Lower lobe of right lung (tissue), 2 donors: ENCODE results near the gene KRT2. TPM values are rescaled to one million over a fixed set of nuclear protein-coding genes. Genes with fewer than 3 reads are reported as not detected.

Source experiments
- ATAC-seq, 2 donors: fragments of 200-7000 bp; cut with Tn5 transposase; one replicate each; pipeline ENCODE4 v1.9.1; 2020 to 2022; ENCODE audit warnings: mild to moderate bottlenecking in 2 of 2, moderate library complexity in 2 of 2
- DNase-seq: peaks from one replicate; pipeline ENCODE4 v3.0.0-alpha.2; 2020
- H3K27ac ChIP-seq: fragments of 200-600 bp; one replicate; pipeline ENCODE4 v1.8.0; 2022
- H3K27me3 ChIP-seq: fragments of 200-600 bp; one replicate; pipeline ENCODE4 v1.8.0; 2022; ENCODE audit warnings: low read depth
- H3K36me3 ChIP-seq: fragments of 200-600 bp; one replicate; pipeline ENCODE4 v1.8.0; 2022; ENCODE audit warnings: mild to moderate bottlenecking
- H3K4me1 ChIP-seq: fragments of 200-600 bp; one replicate; pipeline ENCODE4 v1.8.0; 2022
- H3K4me3 ChIP-seq: fragments of 200-600 bp; one replicate; pipeline ENCODE4 v1.8.0; 2022; ENCODE audit warnings: mild to moderate bottlenecking
- H3K9me3 ChIP-seq: fragments of 200-600 bp; one replicate; pipeline ENCODE4 v1.8.0; 2022
- CTCF ChIP-seq: fragments of 200-600 bp; IDR thresholded peaks from one replicate; pipeline ENCODE4 v1.8.0; 2022; ENCODE audit warnings: antibody characterized with exemption, mild to moderate bottlenecking
- intact Hi-C: fragments of 100-400 bp; cut with DNase I; formaldehyde crosslinking; loops from one replicate; pipeline ENCODE4 v1.11.0; 2022
- total RNA-seq: library from RNA; stranded (reverse); fragmentation: NEBNext Ultra II Directional; extraction: Animal tissue kit (Norgen Biotek cat#: 25700); gene quantifications from one replicate; pipeline ENCODE4 v1.2.1, GENCODE V29; 2021
- donor health status: DM: no; HTN: yes; CAD: no; lungs with severe emphysema.

The KRT2 gene
- total RNA-seq, 1 donor from 2014 or later: not detected

- peaks cover 7% of the 10 kb centered on the region for H3K27me3 ChIP-seq
- H3K4me1 ChIP-seq: no peaks in the 10 kb centered on the region
- no peaks in the 10 kb centered on the region for H3K9me3 ChIP-seq
- no peak for DNase-seq
- no peak for TF ChIP-seq CTCF
- no peak for ATAC-seq
- H3K4me3 ChIP-seq: no peak overlapping the region
- intact Hi-C loops: no loop called here
- H3K36me3 ChIP-seq: no peaks in the 10 kb centered on the region
- no peak overlapping the region for H3K27ac ChIP-seq
Observed at GRCh38 chr12:52663420-52663819, 11.4 kb upstream of the KRT2 start.

GRCh38 chr12:52662918-52663229 is 10.9 kb upstream of the KRT2 start:
- intact Hi-C loops: no loop called here
- no peak for ATAC-seq
- no peak overlapping the region for H3K27ac ChIP-seq

GRCh38 chr12:52662093-52662917 is 10.3 kb upstream of the KRT2 start:
- Histone ChIP-seq H3K36me3 (no peaks in the 10 kb centered on the region), H3K27ac (no peak overlapping the region), H3K27me3 (peaks cover under 1% of the 10 kb centered on the region), H3K4me3 (no peak overlapping the region), H3K9me3 (no peaks in the 10 kb centered on the region), H3K4me1 (no peaks in the 10 kb centered on the region)
- no peak for TF ChIP-seq CTCF
- DNase-seq: no peak
- ATAC-seq: no peak
- intact Hi-C loops: no loop called here

More at GRCh38 chr12:52662918-52663229, 10.9 kb upstream of the KRT2 start:
- no peak for DNase-seq
- Histone ChIP-seq H3K4me1 (no peaks in the 10 kb centered on the region), H3K9me3 (no peaks in the 10 kb centered on the region), H3K27me3 (peaks cover 6% of the 10 kb centered on the region), H3K36me3 (no peaks in the 10 kb centered on the region), H3K4me3 (no peak overlapping the region)
- TF ChIP-seq CTCF: no peak

- H3K4me3 ChIP-seq: no peak overlapping the region
- DNase-seq (no peak), ATAC-seq (no peak)
- no peaks in the 10 kb centered on the region for H3K4me1 ChIP-seq
- H3K27ac ChIP-seq: no peak overlapping the region
- H3K36me3 ChIP-seq: no peaks in the 10 kb centered on the region
- no peak for TF ChIP-seq CTCF
- no peaks in the 10 kb centered on the region for H3K9me3 ChIP-seq
- intact Hi-C loops: no loop called here
- H3K27me3 ChIP-seq: no peaks in the 10 kb centered on the region
Observed at GRCh38 chr12:52661668-52662067, 9.7 kb upstream of the KRT2 start.

GRCh38 chr12:52660934-52661499 is 9.0 kb upstream of the KRT2 start:
- Histone ChIP-seq H3K4me1 (no peaks in the 10 kb centered on the region), H3K4me3 (no peak overlapping the region), H3K9me3 (no peaks in the 10 kb centered on the region), H3K36me3 (no peaks in the 10 kb centered on the region), H3K27ac (no peak overlapping the region), H3K27me3 (no peaks in the 10 kb centered on the region)
- TF ChIP-seq CTCF: no peak
- intact Hi-C loops: no loop called here
- DNase-seq (no peak), ATAC-seq (no peak)
